GM12865 (cell line): ENCODE data around the gene LTB.

Source experiments
- DNase-seq: peaks from one replicate; pipeline ENCODE4 v3.0.0; 2010; ENCODE audit warnings: low read depth
- H3K4me3 ChIP-seq: 2 replicates; pipeline ENCODE4 v1.5.1; 2011; ENCODE audit warnings: mild to moderate bottlenecking, low read depth, low read length, control low read depth
- CTCF ChIP-seq: IDR thresholded peaks from 2 replicates; pipeline ENCODE4 v1.5.1; 2011; ENCODE audit warnings: low read length, control low read depth, low read depth, inconsistent platforms; ENCODE audit not compliant: insufficient read depth; ENCODE audit errors: missing control alignments

The LTB gene

GRCh38 chr6:31619805-31620585 is 37.8 kb upstream of the LTB start:
- peak overlapping the region; percentile 68 for H3K4me3 ChIP-seq
- no peak for TF ChIP-seq CTCF
- DNase-seq, result peak; percentile 100

- DNase-seq, result peak; percentile 49
- no peak for TF ChIP-seq CTCF
- H3K4me3 ChIP-seq, result no peak overlapping the region
Observed at GRCh38 chr6:31617010-31617409, 34.8 kb upstream of the LTB start.

- DNase-seq, result no peak
- no peak overlapping the region for H3K4me3 ChIP-seq
- no peak for TF ChIP-seq CTCF
Observed at GRCh38 chr6:31615748-31616147, 33.5 kb upstream of the LTB start.

GRCh38 chr6:31614684-31615578 is 32.7 kb upstream of the LTB start, which contains the start of gene AIF1:
Gene AIF1 (plus strand): TSS chr6:31615234. CDS start chr6:31615330, 96 bp downstream.
- no peak for DNase-seq
- no peak for TF ChIP-seq CTCF
- H3K4me3 ChIP-seq, result no peak within 1 kb of the TSS

- H3K4me3 ChIP-seq, result no peak overlapping the region
- no peak for DNase-seq
- TF ChIP-seq CTCF, result no peak
Observed at GRCh38 chr6:31614075-31614619, 31.9 kb upstream of the LTB start.

- no peak for DNase-seq
- no peak for TF ChIP-seq CTCF
- no peak overlapping the region for H3K4me3 ChIP-seq
Observed at GRCh38 chr6:31610968-31611367, 28.7 kb upstream of the LTB start.
